ENCODE measurements around the gene OR52B6.

OR52B6 gene

GRCh38 chr11:5580577-5580976 lies at the start of gene OR52B6:
Gene OR52B6, plus strand, starts transcription at chr11:5580877. Its CDS starts 0 bp downstream, at chr11:5580877.
- no peaks in the 10 kb centered on the region for H3K36me3 ChIP-seq (ENCODE audit: control insufficient read depth, insufficient read depth, low read length)
- H3K9ac ChIP-seq (ENCODE audit: low read length): no peak within 1 kb of the TSS
- H3K4me1 ChIP-seq (ENCODE audit: control insufficient read depth, insufficient read depth, low read length): no peaks in the 10 kb centered on the region

GRCh38 chr11:5531053-5531831 lies 49.4 kb upstream of the OR52B6 start:
- Histone ChIP-seq H3K27ac (ENCODE audit: low read depth, low read length) (no peak overlapping the region), H3K4me1 (ENCODE audit: control insufficient read depth, insufficient read depth, low read length) (no peaks in the 10 kb centered on the region), H3K9ac (ENCODE audit: low read length) (no peak overlapping the region), H3K36me3 (ENCODE audit: control insufficient read depth, insufficient read depth, low read length) (no peaks in the 10 kb centered on the region), H3K27me3 (ENCODE audit: control insufficient read depth, insufficient read depth, low read length) (no peaks in the 10 kb centered on the region), H3K4me3 (ENCODE audit: low read length) (no peak overlapping the region)

More at GRCh38 chr11:5580577-5580976, at the start of gene OR52B6:
- H3K27me3 ChIP-seq (ENCODE audit: control insufficient read depth, insufficient read depth, low read length): no peaks in the 10 kb centered on the region
- H3K4me3 ChIP-seq (ENCODE audit: low read length): no peak within 1 kb of the TSS
- no peak within 1 kb of the TSS for H3K27ac ChIP-seq (ENCODE audit: low read depth, low read length)

DNA sequence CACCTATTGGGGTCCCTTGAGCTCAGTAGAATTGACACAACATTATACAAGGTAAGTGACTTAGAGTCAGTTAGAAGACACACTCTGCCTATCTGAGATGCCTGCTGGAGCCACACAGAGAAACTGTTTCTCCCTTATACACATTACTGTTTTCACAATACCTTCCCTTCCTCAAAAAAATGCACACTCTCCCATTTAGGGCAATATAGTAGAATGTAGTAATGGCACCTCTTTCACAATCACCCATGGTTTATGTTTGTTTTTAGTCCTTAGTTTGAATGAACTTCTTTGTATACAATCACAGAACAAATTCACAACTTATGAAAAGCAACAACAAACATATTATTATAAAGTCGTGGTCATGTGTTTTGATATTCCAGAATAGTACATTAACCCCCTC lies 46.6 kb upstream of the OR52B6 start:
- H3K9ac ChIP-seq (ENCODE audit: low read length): no peak overlapping the region
- no peaks in the 10 kb centered on the region for H3K4me1 ChIP-seq (ENCODE audit: control insufficient read depth, insufficient read depth, low read length)
- no peak overlapping the region for H3K4me3 ChIP-seq (ENCODE audit: low read length)
- no peaks in the 10 kb centered on the region for H3K27me3 ChIP-seq (ENCODE audit: control insufficient read depth, insufficient read depth, low read length)
- H3K27ac ChIP-seq (ENCODE audit: low read depth, low read length): no peak overlapping the region
- no peaks in the 10 kb centered on the region for H3K36me3 ChIP-seq (ENCODE audit: control insufficient read depth, insufficient read depth, low read length)

DNA sequence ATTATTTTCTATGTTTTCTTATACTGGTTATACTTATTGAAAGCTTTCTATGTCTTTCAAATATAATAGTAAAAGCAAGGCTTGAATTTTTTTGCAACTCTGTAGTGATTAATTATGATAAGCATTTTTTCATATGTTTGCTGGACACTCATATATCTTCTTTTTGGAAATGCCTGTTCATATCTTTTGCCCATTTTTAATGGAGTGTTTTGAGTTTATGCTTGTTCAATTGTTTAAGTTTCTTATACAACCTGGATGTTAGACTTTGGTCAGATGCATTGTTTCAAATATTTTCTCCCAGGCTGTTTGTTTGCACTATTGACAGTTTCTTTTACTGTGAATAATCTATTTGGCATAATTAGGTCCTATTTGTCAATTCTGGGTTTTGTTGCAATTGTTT lies 44.2 kb upstream of the OR52B6 start:
- Histone ChIP-seq H3K9ac (ENCODE audit: low read length) (no peak overlapping the region), H3K4me1 (ENCODE audit: control insufficient read depth, insufficient read depth, low read length) (no peaks in the 10 kb centered on the region), H3K27ac (ENCODE audit: low read depth, low read length) (no peak overlapping the region), H3K4me3 (ENCODE audit: low read length) (no peak overlapping the region), H3K27me3 (ENCODE audit: control insufficient read depth, insufficient read depth, low read length) (no peaks in the 10 kb centered on the region), H3K36me3 (ENCODE audit: control insufficient read depth, insufficient read depth, low read length) (no peaks in the 10 kb centered on the region)

DNA sequence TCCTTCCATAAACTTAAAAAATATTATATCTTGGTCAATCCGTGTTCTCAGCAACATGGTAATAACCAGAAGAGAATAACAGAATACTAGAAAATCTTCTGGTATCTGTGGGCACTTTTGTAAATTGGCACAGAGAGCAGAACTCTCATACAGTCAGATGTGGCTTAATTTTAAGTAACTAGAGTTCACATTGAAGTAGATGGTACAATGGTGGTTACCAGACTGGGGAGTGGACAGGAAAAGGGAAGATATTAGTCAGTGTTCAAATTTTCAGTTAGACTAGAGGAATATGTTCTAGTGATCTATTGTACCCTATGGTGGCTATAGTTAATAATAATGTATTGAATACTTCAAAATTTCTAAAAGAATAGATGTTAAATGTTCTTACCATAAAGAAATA lies 39.2 kb upstream of the OR52B6 start:
- Histone ChIP-seq H3K9ac (ENCODE audit: low read length) (no peak overlapping the region), H3K27ac (ENCODE audit: low read depth, low read length) (no peak overlapping the region), H3K4me1 (ENCODE audit: control insufficient read depth, insufficient read depth, low read length) (no peaks in the 10 kb centered on the region), H3K36me3 (ENCODE audit: control insufficient read depth, insufficient read depth, low read length) (no peaks in the 10 kb centered on the region), H3K4me3 (ENCODE audit: low read length) (no peak overlapping the region), H3K27me3 (ENCODE audit: control insufficient read depth, insufficient read depth, low read length) (no peaks in the 10 kb centered on the region)

- H3K4me3 ChIP-seq (ENCODE audit: low read length): no peak overlapping the region
- H3K4me1 ChIP-seq (ENCODE audit: control insufficient read depth, insufficient read depth, low read length): no peaks in the 10 kb centered on the region
- H3K36me3 ChIP-seq (ENCODE audit: control insufficient read depth, insufficient read depth, low read length): no peaks in the 10 kb centered on the region
- H3K27me3 ChIP-seq (ENCODE audit: control insufficient read depth, insufficient read depth, low read length): no peaks in the 10 kb centered on the region
- H3K9ac ChIP-seq (ENCODE audit: low read length): no peak overlapping the region
- H3K27ac ChIP-seq (ENCODE audit: low read depth, low read length): no peak overlapping the region
Measured at GRCh38 chr11:5546457-5546856, 34.2 kb upstream of the OR52B6 start.

DNA sequence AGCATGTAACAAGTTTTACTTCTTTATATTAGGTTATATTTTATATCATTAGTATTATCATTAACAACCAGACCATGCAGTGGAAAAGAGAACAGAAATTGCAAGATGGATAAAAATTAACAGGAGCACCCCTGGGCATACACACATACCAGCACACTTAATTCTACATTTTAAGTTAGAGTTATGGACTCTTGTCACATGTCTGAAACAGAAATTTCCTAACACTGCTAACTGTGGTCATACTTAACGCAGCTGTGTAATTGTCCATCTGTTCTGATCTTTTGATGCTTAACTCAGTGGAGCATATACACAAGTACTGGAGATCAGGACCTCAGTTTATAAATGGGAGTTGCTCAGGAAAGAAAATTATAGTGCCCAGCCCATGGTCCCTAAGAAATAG lies 32.7 kb upstream of the OR52B6 start:
- Histone ChIP-seq H3K4me1 (ENCODE audit: control insufficient read depth, insufficient read depth, low read length) (no peaks in the 10 kb centered on the region), H3K27me3 (ENCODE audit: control insufficient read depth, insufficient read depth, low read length) (no peaks in the 10 kb centered on the region), H3K9ac (ENCODE audit: low read length) (no peak overlapping the region), H3K36me3 (ENCODE audit: control insufficient read depth, insufficient read depth, low read length) (no peaks in the 10 kb centered on the region), H3K27ac (ENCODE audit: low read depth, low read length) (no peak overlapping the region), H3K4me3 (ENCODE audit: low read length) (no peak overlapping the region)

DNA sequence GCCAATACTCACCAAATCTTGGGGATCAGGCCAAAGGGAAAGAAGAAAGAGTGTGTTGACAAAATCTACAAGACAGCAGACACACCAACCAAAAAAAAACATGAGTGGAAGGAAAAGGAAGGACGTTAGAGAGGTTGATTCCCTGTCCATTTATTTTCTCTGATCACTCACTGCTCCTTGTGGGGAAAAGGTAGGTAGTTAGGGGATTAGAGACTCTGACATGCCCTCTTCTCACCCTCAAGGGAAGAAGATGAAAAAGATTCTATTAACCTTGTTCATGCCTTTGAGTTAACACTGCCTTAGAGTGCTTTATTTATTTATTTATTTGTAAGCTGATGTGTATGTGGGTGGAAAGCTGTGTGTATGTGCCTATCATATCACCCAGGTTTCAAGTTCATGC lies 32.2 kb upstream of the OR52B6 start, which contains the start of gene OR52H1:
TSS of gene OR52H1 (minus strand) at position 101 of the 400 bp plus-strand sequence. CDS start 3,035 bp downstream, outside the sequence.
- no peaks in the 10 kb centered on the region for H3K27me3 ChIP-seq (ENCODE audit: control insufficient read depth, insufficient read depth, low read length)
- H3K4me3 ChIP-seq (ENCODE audit: low read length): no peak within 1 kb of the TSS
- no peaks in the 10 kb centered on the region for H3K4me1 ChIP-seq (ENCODE audit: control insufficient read depth, insufficient read depth, low read length)
- H3K9ac ChIP-seq (ENCODE audit: low read length): no peak within 1 kb of the TSS
- no peak within 1 kb of the TSS for H3K27ac ChIP-seq (ENCODE audit: low read depth, low read length)
- no peaks in the 10 kb centered on the region for H3K36me3 ChIP-seq (ENCODE audit: control insufficient read depth, insufficient read depth, low read length)

GRCh38 chr11:5550440-5551095 lies 30.1 kb upstream of the OR52B6 start:
- Histone ChIP-seq H3K36me3 (ENCODE audit: control insufficient read depth, insufficient read depth, low read length) (no peaks in the 10 kb centered on the region), H3K4me3 (ENCODE audit: low read length) (no peak overlapping the region), H3K4me1 (ENCODE audit: control insufficient read depth, insufficient read depth, low read length) (no peaks in the 10 kb centered on the region), H3K9ac (ENCODE audit: low read length) (no peak overlapping the region), H3K27ac (ENCODE audit: low read depth, low read length) (no peak overlapping the region), H3K27me3 (ENCODE audit: control insufficient read depth, insufficient read depth, low read length) (no peaks in the 10 kb centered on the region)

DNA sequence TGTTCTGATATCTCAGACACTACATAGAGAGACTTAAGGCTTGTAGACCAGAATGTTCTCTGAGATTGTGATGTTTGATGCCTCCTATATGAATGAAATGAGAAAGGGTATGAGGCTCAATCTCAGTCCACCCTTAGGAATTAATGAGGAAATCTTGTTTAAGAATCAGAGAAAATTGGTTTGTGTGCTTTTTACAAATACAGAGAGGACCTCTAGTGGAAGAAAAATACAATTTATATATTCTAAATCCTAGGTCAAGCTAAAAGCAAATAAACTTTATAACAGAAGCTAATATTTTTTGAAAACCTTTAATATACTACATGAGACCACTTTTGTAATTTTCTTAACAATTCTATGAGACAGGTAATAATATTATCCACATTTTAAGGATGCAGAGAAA lies 27.3 kb upstream of the OR52B6 start:
- H3K4me1 ChIP-seq (ENCODE audit: control insufficient read depth, insufficient read depth, low read length): no peaks in the 10 kb centered on the region
- no peak overlapping the region for H3K4me3 ChIP-seq (ENCODE audit: low read length)
- no peak overlapping the region for H3K27ac ChIP-seq (ENCODE audit: low read depth, low read length)
- no peak overlapping the region for H3K9ac ChIP-seq (ENCODE audit: low read length)
- H3K36me3 ChIP-seq (ENCODE audit: control insufficient read depth, insufficient read depth, low read length): no peaks in the 10 kb centered on the region
- H3K27me3 ChIP-seq (ENCODE audit: control insufficient read depth, insufficient read depth, low read length): no peaks in the 10 kb centered on the region

GRCh38 chr11:5556596-5557188 lies 24.0 kb upstream of the OR52B6 start:
- Histone ChIP-seq H3K9ac (ENCODE audit: low read length) (no peak overlapping the region), H3K4me1 (ENCODE audit: control insufficient read depth, insufficient read depth, low read length) (no peaks in the 10 kb centered on the region), H3K36me3 (ENCODE audit: control insufficient read depth, insufficient read depth, low read length) (no peaks in the 10 kb centered on the region), H3K4me3 (ENCODE audit: low read length) (no peak overlapping the region), H3K27ac (ENCODE audit: low read depth, low read length) (no peak overlapping the region), H3K27me3 (ENCODE audit: control insufficient read depth, insufficient read depth, low read length) (no peaks in the 10 kb centered on the region)

- H3K27me3 ChIP-seq (ENCODE audit: control insufficient read depth, insufficient read depth, low read length): no peaks in the 10 kb centered on the region
- H3K36me3 ChIP-seq (ENCODE audit: control insufficient read depth, insufficient read depth, low read length): no peaks in the 10 kb centered on the region
- H3K9ac ChIP-seq (ENCODE audit: low read length): no peak overlapping the region
- no peaks in the 10 kb centered on the region for H3K4me1 ChIP-seq (ENCODE audit: control insufficient read depth, insufficient read depth, low read length)
- H3K4me3 ChIP-seq (ENCODE audit: low read length): no peak overlapping the region
- no peak overlapping the region for H3K27ac ChIP-seq (ENCODE audit: low read depth, low read length)
Measured at GRCh38 chr11:5557751-5558150, 22.9 kb upstream of the OR52B6 start.
